ENCODE data around the gene SH3GL1. TPM values are rescaled to one million over a fixed set of nuclear protein-coding genes. Genes with fewer than 3 reads are reported as not detected.

SH3GL1 gene
- total and polyA plus RNA-seq, 10 donors = 26.1 to 77.4 (median 42.1) TPM

GRCh38 chr19:4376671-4376990 is 23.7 kb downstream of the SH3GL1 start:
- H3K27me3 ChIP-seq (replicated peaks in 1 of 7) = no peaks in the 10 kb centered on the region
- H3K27ac ChIP-seq = peak overlapping the region in 4 of 8 donors; percentile 83 to 92 (median 88)
- no peaks in the 10 kb centered on the region for H3K9me3 ChIP-seq
- 77 to 84% (median 81%) methylated on average over 10 of the region's 10 CpGs for WGBS, 5 donors
- no peak for DNase-seq
- TF ChIP-seq CTCF (IDR thresholded peaks at IDR 0.05 in 8 of 11, conservative IDR thresholded peaks at IDR 0.05 in 3 of 11) (no peak), POLR2AphosphoS5 (IDR thresholded peaks at IDR 0.05) (no peak), POLR2A (IDR thresholded peaks at IDR 0.05) (no peak)
- peaks cover 0 to 39% (median 2%) of the 10 kb centered on the region in 6 donors for H3K36me3 ChIP-seq
- intact Hi-C loops (cut with DNase I; ENCODE audit: low total_unique reads) = no loop called here
- no peak overlapping the region for H3K4me3 ChIP-seq
- H3K4me1 ChIP-seq = peaks cover 84 to 100% (median 93%) of the 10 kb centered on the region in 6 donors

GRCh38 chr19:4376028-4376670 is 24.2 kb downstream of the SH3GL1 start:
- Histone ChIP-seq H3K27ac (peak overlapping the region in 6 of 8 donors; percentile 83 to 92 (median 86)), H3K27me3 (replicated peaks in 1 of 7) (no peaks in the 10 kb centered on the region), H3K4me3 (peak overlapping the region in 1 of 8 donors; percentile 44), H3K36me3 (peaks cover 0 to 44% (median 2%) of the 10 kb centered on the region in 6 donors), H3K9me3 (no peaks in the 10 kb centered on the region), H3K4me1 (peaks cover 89 to 100% (median 97%) of the 10 kb centered on the region in 6 donors)
- 55 to 73% (median 65%) methylated on average over 15 to 16 of the region's 16 CpGs for WGBS, 5 donors
- TF ChIP-seq CTCF (IDR thresholded peaks at IDR 0.05 in 8 of 11, conservative IDR thresholded peaks at IDR 0.05 in 3 of 11) = no peak
- no peak for TF ChIP-seq POLR2A (IDR thresholded peaks at IDR 0.05)
- no peak for TF ChIP-seq POLR2AphosphoS5 (IDR thresholded peaks at IDR 0.05)
- intact Hi-C loops (cut with DNase I; ENCODE audit: low total_unique reads) = no loop called here
- DNase-seq = no peak

- intact Hi-C loops (cut with DNase I; ENCODE audit: low total_unique reads) = no loop called here
- TF ChIP-seq POLR2A (IDR thresholded peaks at IDR 0.05) = no peak
- peak in 2 of 3 donors; percentile 48 to 69 for TF ChIP-seq POLR2AphosphoS5 (IDR thresholded peaks at IDR 0.05)
- peak in 8 of 11 experiments; percentile 21 to 37 (median 32) for TF ChIP-seq CTCF (IDR thresholded peaks at IDR 0.05 in 8 of 11, conservative IDR thresholded peaks at IDR 0.05 in 3 of 11)
- Histone ChIP-seq H3K9me3 (no peaks in the 10 kb centered on the region), H3K36me3 (peaks cover 0 to 47% (median 2%) of the 10 kb centered on the region in 6 donors), H3K27ac (peak overlapping the region; percentile 37 to 92 (median 85)), H3K4me3 (peak overlapping the region in 1 of 8 donors; percentile 44), H3K4me1 (peaks cover 91 to 100% (median 100%) of the 10 kb centered on the region in 6 donors), H3K27me3 (replicated peaks in 1 of 7) (no peaks in the 10 kb centered on the region)
- WGBS, 5 donors = 51 to 61% (median 56%) methylated on average over 14 to 16 of the region's 16 CpGs
- DNase-seq = no peak
Measured at GRCh38 chr19:4375164-4376027, 25.0 kb downstream of the SH3GL1 start.

All from spleen (tissue), 11 donors.